Measurements from ENCODE around the gene TBCK. TPM values are rescaled to one million over a fixed set of nuclear protein-coding genes. Genes with fewer than 3 reads are reported as not detected.

TBCK gene
- total RNA-seq, 4 donors from 2014 or later, result 49.2 to 70.6 (median 58.7) TPM

- 79 to 89% methylated on average over 5 of the region's 5 CpGs for WGBS, 2 donors
- H3K4me1 ChIP-seq, result no peaks in the 10 kb centered on the region
- no peaks in the 10 kb centered on the region for H3K36me3 ChIP-seq
- TF ChIP-seq POLR2A (IDR thresholded peaks at IDR 0.05) (no peak), CTCF (IDR thresholded peaks at IDR 0.05) (no peak)
- H3K27ac ChIP-seq, result no peak overlapping the region
- H3K9me3 ChIP-seq, result no peaks in the 10 kb centered on the region
- H3K27me3 ChIP-seq, result no peaks in the 10 kb centered on the region
- no peak overlapping the region for H3K4me3 ChIP-seq (replicated peaks in 1 of 3)
- intact Hi-C loops (cut with DNase I), result no loop called here
- no peak for DNase-seq
These were observed 298.0 kb downstream of the TBCK start for GRCh38 chr4:106017975-106018374.

GRCh38 chr4:106011387-106011786, 304.6 kb downstream of the TBCK start:
- intact Hi-C loops (cut with DNase I), result no loop called here
- H3K36me3 ChIP-seq, result no peaks in the 10 kb centered on the region
- no peaks in the 10 kb centered on the region for H3K27me3 ChIP-seq
- DNase-seq, result no peak
- no peaks in the 10 kb centered on the region for H3K4me1 ChIP-seq
- TF ChIP-seq POLR2A (IDR thresholded peaks at IDR 0.05) (no peak), CTCF (IDR thresholded peaks at IDR 0.05) (no peak)
- no peak overlapping the region for H3K27ac ChIP-seq
- no peaks in the 10 kb centered on the region for H3K9me3 ChIP-seq
- WGBS, 2 donors, result 96 to 100% methylated on average over 1 of the region's 1 CpG
- no peak overlapping the region for H3K4me3 ChIP-seq (replicated peaks in 1 of 3)

- TF ChIP-seq POLR2A (IDR thresholded peaks at IDR 0.05) (no peak), CTCF (IDR thresholded peaks at IDR 0.05) (no peak)
- Histone ChIP-seq H3K4me1 (no peaks in the 10 kb centered on the region), H3K36me3 (no peaks in the 10 kb centered on the region), H3K4me3 (replicated peaks in 1 of 3) (no peak overlapping the region), H3K9me3 (no peaks in the 10 kb centered on the region), H3K27me3 (no peaks in the 10 kb centered on the region), H3K27ac (no peak overlapping the region)
- no peak for DNase-seq
- intact Hi-C loops (cut with DNase I), result no loop called here
- 92 to 98% methylated on average over 2 of the region's 2 CpGs for WGBS, 2 donors
These were observed 305.2 kb downstream of the TBCK start for GRCh38 chr4:106010761-106011160.

- TF ChIP-seq CTCF (IDR thresholded peaks at IDR 0.05) (no peak), POLR2A (IDR thresholded peaks at IDR 0.05) (no peak)
- H3K4me1 ChIP-seq, result no peaks in the 10 kb centered on the region
- 74 to 78% methylated on average over 2 of the region's 2 CpGs for WGBS, 2 donors
- intact Hi-C loops (cut with DNase I), result no loop called here
- no peak for DNase-seq
- H3K27ac ChIP-seq, result no peak overlapping the region
- H3K36me3 ChIP-seq, result no peaks in the 10 kb centered on the region
- H3K9me3 ChIP-seq, result no peaks in the 10 kb centered on the region
- H3K27me3 ChIP-seq, result no peaks in the 10 kb centered on the region
- H3K4me3 ChIP-seq (replicated peaks in 1 of 3), result no peak overlapping the region
These were observed 313.0 kb downstream of the TBCK start for GRCh38 chr4:106002994-106003393.

GRCh38 chr4:105998171-105999063, 317.6 kb downstream of the TBCK start:
- no peak overlapping the region for H3K27ac ChIP-seq
- no peaks in the 10 kb centered on the region for H3K36me3 ChIP-seq
- intact Hi-C loops (cut with DNase I), result no loop called here
- WGBS, 2 donors, result 73 to 79% methylated on average over 7 of the region's 7 CpGs
- H3K27me3 ChIP-seq, result no peaks in the 10 kb centered on the region
- TF ChIP-seq CTCF (IDR thresholded peaks at IDR 0.05) (no peak), POLR2A (IDR thresholded peaks at IDR 0.05) (no peak)
- no peaks in the 10 kb centered on the region for H3K9me3 ChIP-seq
- H3K4me3 ChIP-seq (replicated peaks in 1 of 3), result no peak overlapping the region
- no peak for DNase-seq
- H3K4me1 ChIP-seq, result peaks cover 6 to 12% of the 10 kb centered on the region in 2 donors
